NCI-H1436 (cell line): ENCODE data around the gene DNAH6.
"Not testable (repeated sequence)": the region's sequence is repeated elsewhere in the genome, so short reads cannot be mapped to it uniquely, and the experiment has no call there.

Source experiments
- DNase-seq: peaks from one replicate; lab custom pipeline; 2025; lab: John Stamatoyannopoulos, UW

Gene DNAH6

GRCh38 chr2:84841577-84841976 is 325.3 kb downstream of the DNAH6 start:
- no peak for DNase-seq

DNA sequence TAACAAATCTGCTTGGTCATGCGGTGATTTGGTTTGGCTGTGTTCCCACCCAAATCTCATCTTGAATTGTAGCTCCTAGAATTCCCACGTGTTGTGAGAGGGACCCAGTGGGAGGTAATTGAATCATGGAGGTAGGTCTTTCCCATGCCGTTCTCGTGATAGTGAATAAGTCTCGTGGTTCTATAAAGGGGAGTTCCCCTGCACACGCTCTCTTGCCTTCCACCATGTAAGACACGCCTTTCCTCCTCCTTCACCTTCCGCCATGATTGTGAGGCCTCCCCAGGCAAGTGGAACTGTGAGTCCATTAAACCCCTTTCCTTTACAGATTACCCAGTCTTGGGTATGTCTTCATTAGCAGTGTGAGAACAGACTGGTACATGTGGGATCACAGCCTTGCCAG is 327.8 kb downstream of the DNAH6 start:
- DNase-seq: no peak

- DNase-seq: no peak
Measured at GRCh38 chr2:84846041-84846663, 329.9 kb downstream of the DNAH6 start.

- DNase-seq: no peak
Measured at GRCh38 chr2:84846741-84847142, 330.4 kb downstream of the DNAH6 start.

- no peak for DNase-seq
Measured at GRCh38 chr2:84847326-84848050, 331.2 kb downstream of the DNAH6 start.

DNA sequence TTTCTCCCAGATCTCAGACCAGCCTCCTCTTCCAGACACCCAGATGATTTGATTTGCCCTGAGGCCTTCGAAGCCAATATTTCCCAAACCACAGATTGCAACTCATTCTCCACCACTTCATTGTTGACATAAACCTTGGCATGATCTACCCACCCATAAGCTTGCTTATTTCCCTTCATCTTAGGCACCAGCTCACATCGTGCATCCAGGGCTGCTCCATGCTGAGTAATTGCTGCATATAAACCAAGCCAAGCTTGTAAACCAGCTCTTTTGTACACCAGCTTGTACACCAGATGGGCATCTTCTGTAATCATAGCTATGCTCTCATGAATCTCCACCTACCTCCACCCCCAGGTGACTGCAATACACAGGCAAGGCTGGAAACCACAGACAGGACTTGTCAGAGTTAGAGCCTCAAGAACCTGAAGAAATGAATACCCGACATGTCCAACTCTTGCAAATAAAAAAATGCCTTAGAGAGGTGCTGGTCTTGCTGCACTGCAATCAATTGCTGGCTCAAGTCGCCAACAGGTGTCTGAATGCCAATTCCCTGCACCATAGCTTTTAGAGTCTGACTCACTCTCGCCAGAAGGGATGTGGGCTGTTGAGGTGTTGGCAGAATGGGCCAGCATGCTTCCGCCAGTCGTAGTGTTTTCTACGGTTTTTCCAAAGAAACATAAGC is 333.1 kb downstream of the DNAH6 start:
- DNase-seq: no peak

GRCh38 chr2:84850471-84850870 is 334.2 kb downstream of the DNAH6 start:
- DNase-seq: no peak

DNA sequence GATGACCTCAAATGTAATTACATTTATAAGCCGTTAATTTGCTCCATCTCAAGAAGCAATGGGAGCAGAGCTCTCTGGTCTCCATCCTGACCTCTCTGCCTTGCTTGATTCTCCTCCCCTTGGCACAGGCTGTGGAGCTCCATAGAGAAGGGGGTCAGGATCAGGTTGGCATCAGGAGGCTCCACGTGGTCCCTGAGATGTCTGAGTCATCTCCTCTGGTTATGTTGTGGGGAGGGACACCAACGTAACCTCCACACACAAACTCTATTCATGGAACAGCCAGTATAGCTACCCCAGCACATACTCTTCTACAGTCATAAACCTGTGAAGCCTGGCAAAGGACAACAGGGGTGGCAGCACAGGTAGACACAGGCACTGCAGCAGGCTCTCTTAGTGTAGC is 335.6 kb downstream of the DNAH6 start:
- no peak for DNase-seq

DNA sequence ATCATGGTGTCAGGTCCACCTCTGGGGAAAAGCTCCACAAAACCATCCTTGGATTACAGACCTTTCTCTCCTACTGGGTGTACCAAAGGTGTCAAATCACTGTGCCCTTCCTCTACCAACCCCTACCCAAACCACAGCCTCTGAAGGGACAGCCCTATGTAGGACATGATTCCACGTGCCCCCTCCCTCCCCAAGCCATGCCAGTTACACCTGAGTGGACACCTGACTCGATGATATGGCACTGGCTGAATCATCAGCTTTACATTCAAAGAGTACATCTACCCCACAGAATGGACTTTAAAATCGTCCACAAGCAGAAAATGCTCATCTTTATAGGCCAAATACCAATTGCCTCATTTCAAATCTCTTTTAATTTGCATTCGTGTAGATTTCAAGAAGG is 338.6 kb downstream of the DNAH6 start:
- no peak for DNase-seq

GRCh38 chr2:84855731-84856130 is 339.4 kb downstream of the DNAH6 start:
- DNase-seq: no peak

DNA sequence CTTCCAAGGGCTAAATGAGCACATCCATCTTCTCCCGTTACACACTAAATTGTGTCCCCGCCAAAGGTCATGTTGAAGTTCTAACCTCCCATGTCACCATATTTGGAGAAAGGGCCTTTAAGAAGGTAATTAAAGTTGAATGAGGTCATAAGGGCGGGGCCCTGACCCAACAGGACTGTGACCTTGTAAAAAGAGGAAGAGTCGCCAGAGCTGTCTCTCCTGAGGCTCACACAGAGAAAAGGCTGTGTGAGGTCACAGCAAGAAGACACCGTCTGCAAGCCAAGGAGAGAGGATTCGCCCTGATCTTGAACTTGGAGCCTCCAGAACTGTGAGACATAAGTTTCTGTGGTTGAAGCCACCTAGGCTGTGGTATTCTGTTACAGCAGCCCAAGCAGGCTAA is 340.5 kb downstream of the DNAH6 start:
- DNase-seq: no peak

- no peak for DNase-seq
Measured at GRCh38 chr2:84857566-84857965, 341.3 kb downstream of the DNAH6 start.

DNA sequence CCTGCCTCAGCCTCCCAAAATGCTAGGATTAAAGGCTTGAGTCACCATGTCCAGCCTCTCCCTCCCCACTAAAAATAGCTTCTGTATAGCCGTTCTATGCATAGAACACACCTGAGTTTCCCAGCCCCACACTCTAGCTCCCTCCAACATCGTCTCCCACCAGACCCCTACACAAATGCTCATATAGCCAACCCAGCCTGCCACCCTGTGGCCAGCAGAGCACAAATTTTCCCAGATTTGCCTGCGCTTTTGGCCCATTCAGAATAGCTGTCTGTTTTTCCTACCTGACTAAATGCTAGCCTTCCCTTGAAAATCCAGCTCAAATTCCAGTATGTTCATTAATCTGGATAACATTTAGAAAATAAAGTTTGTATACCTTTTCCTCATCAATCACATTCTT is 341.8 kb downstream of the DNAH6 start:
- DNase-seq: no peak

GRCh38 chr2:84858937-84859336 is 342.6 kb downstream of the DNAH6 start:
- no peak for DNase-seq

DNA sequence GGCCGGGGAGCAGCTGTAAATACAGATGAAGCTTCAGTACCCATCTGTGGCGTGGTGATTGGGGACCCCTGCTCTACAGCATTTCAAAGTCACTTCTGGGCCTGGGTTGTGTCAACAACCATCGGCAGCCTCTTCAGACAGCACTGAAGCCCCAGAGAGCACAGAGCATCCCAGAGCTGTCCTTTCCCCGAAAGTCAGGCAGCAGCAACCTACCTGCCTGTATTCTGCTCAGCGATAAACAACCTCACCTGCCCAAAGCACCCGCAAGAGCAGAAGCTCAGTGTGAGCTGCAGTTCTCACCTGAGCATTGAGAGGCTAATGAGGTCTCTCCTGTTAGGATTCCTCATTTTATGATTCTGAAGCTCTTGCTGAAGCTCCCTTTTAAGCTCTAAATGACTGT is 345.2 kb downstream of the DNAH6 start:
- DNase-seq: no peak

- DNase-seq: no peak
Measured at GRCh38 chr2:84862006-84862405, 345.7 kb downstream of the DNAH6 start.

GRCh38 chr2:84865181-84865783 is 349.0 kb downstream of the DNAH6 start:
- DNase-seq: peak; percentile 3

DNA sequence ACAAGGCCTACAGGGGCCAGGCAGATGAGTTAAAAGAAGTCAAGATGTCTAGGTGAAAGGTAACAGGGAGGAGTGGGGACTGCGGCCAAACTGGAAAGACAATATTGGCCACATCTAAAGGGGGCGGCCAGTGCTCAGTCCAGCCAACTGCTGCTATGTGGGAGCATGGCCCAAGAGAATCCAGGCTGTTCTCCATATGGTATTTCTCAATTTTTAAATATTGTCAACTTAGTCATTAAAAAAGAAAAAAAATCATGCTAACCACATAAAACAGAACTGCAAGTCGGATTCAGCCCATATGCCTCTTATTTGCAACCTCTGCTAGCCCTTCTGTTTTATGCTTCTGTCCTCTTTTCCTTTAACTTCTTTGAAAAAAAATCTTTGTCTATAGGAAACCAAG is 349.8 kb downstream of the DNAH6 start:
- no peak for DNase-seq

DNA sequence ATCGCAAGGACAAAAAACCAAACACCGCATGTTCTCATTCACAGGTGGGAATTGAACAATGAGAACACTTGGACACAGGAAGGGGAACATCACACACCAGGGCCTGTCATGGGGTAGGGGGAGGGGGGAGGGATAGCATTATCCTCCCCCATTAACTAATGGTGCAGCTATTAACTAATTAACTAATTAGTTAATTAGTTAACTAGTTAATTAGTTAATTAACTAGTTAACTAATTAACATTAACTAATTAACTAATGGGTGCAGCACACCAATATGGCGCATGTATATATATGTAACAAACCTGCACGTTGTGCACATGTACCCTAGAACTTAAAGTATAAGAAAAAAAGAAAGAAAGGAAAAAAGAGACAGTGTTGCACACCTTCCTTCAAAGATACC is 352.0 kb downstream of the DNAH6 start:
- DNase-seq: not testable (repeated sequence)
